HUES48 (cell line): Measurements from ENCODE around the gene LNPEP.
A peak's percentile ranks its signal among the peaks of the same experiment; 100 is the strongest.
"Not testable (repeated sequence)": the region's sequence is repeated elsewhere in the genome, so short reads cannot be mapped to it uniquely, and the experiment has no call there.

Experiments used
- H3K27ac ChIP-seq: one replicate; pipeline ENCODE4 v1.7.0; 2013; ENCODE audit warnings: low read depth, low read length, inconsistent platforms
- H3K27me3 ChIP-seq: 2 replicates; pipeline ENCODE4 v1.6.1; 2013; ENCODE audit warnings: mild to moderate bottlenecking, low read length; ENCODE audit not compliant: control insufficient read depth, insufficient read depth
- H3K36me3 ChIP-seq: 2 replicates; pipeline ENCODE4 v1.6.1; 2013; ENCODE audit warnings: low read length; ENCODE audit not compliant: control insufficient read depth, insufficient read depth
- H3K4me1 ChIP-seq: 2 replicates; pipeline ENCODE4 v1.6.1; 2013; ENCODE audit warnings: mild to moderate bottlenecking, low read length; ENCODE audit not compliant: control insufficient read depth, insufficient read depth
- H3K4me3 ChIP-seq: 2 replicates; pipeline ENCODE4 v1.5.1; 2013; ENCODE audit warnings: mild to moderate bottlenecking, low read depth, low read length
- H3K9ac ChIP-seq: 2 replicates; pipeline ENCODE4 v1.6.1; 2013; ENCODE audit warnings: mild to moderate bottlenecking, low read depth, low read length, moderate library complexity
- H3K9me3 ChIP-seq: 2 replicates; pipeline ENCODE4 v1.6.1; 2013; ENCODE audit warnings: low read length; ENCODE audit not compliant: control insufficient read depth, insufficient read depth

Gene LNPEP

DNA sequence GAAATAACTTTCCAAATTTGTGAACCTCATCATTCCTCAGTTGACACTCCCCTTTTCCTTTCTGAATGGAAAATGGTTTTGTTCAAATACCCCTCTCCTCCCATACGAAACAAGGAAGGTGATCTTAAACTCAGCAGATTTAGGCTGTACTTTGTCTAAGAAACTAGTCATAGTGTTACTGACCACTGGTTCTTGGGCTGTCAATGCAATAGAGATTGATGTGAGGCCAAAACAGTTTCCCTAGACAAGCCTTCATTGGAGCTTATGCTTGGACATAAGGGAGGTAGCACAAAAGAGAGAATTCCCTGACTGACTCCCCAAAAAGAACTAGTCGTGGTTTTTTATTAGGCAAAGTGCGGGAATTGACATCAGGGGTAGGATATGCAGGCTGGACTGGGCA is 5.3 kb upstream of the LNPEP start:
- peaks cover 9% of the 10 kb centered on the region for H3K4me1 ChIP-seq
- H3K27ac ChIP-seq, result no peak overlapping the region
- H3K9me3 ChIP-seq, result no peaks in the 10 kb centered on the region
- no peaks in the 10 kb centered on the region for H3K27me3 ChIP-seq
- H3K36me3 ChIP-seq, result no peaks in the 10 kb centered on the region
- H3K9ac ChIP-seq, result no peak overlapping the region
- no peak overlapping the region for H3K4me3 ChIP-seq

DNA sequence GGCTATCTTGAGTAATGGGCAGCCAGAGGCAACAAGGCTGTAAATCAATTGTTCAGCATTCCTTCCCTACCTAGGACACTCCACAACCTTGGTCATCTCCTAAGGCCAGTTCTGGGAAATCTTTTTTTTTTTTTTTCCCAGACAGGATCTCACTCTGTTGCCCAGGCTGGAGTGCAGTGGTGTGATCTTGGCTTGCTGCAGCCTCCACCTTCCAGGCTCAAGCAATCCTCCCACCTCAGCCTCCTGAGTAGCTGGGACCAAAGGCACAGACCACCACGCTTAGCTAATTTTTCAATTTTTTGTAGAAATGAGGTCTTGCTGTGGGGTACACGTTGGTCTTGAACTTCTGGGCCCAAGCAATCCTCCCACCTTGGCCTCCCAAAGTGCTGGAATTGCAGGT is 4.8 kb upstream of the LNPEP start:
- not testable (repeated sequence) for H3K9ac ChIP-seq, H3K27ac ChIP-seq, H3K4me1 ChIP-seq, H3K4me3 ChIP-seq, H3K9me3 ChIP-seq, H3K27me3 ChIP-seq, H3K36me3 ChIP-seq

DNA sequence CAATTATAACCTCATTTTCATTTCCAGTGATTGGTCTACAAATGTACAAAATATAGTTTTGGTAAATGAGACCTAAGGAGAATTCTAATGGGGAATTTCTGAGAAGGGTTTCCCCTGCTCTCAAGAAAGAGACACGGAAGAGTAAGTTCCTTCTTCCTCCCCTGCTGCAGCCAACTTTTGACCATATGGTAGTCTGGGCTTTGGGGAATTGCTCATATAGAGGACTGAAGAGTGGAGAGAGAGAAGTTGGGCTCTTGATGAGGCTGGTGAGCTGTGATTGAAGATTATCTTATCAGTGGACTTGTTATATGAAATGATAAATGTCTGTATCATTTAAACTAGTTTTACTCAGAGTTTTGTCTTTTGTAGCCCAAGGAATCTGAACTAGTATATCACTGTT is 4.3 kb upstream of the LNPEP start:
- H3K4me1 ChIP-seq, result peaks cover 9% of the 10 kb centered on the region
- no peaks in the 10 kb centered on the region for H3K36me3 ChIP-seq
- no peak overlapping the region for H3K9ac ChIP-seq
- no peaks in the 10 kb centered on the region for H3K9me3 ChIP-seq
- H3K27ac ChIP-seq, result no peak overlapping the region
- H3K27me3 ChIP-seq, result peaks cover 2% of the 10 kb centered on the region
- no peak overlapping the region for H3K4me3 ChIP-seq

DNA sequence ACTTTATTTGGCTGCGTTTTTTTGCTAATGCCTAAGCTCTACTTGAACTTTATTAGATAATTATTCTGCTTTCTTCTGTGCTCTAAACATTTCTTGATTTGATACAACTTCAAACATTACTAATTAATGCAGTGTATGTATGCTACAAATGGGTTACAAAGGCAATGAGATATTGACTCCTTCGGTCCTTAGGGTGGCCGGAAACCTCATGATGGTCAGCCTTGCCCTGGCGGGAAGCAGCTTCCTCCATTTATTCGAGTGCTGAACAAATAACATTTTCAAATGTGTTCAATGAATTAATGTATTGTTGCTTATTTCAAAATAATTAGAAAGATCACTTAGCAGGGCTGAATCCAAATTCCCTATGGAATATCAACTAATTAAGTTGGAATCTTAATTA is 3.9 kb upstream of the LNPEP start:
- no peak overlapping the region for H3K9ac ChIP-seq
- H3K27ac ChIP-seq, result no peak overlapping the region

DNA sequence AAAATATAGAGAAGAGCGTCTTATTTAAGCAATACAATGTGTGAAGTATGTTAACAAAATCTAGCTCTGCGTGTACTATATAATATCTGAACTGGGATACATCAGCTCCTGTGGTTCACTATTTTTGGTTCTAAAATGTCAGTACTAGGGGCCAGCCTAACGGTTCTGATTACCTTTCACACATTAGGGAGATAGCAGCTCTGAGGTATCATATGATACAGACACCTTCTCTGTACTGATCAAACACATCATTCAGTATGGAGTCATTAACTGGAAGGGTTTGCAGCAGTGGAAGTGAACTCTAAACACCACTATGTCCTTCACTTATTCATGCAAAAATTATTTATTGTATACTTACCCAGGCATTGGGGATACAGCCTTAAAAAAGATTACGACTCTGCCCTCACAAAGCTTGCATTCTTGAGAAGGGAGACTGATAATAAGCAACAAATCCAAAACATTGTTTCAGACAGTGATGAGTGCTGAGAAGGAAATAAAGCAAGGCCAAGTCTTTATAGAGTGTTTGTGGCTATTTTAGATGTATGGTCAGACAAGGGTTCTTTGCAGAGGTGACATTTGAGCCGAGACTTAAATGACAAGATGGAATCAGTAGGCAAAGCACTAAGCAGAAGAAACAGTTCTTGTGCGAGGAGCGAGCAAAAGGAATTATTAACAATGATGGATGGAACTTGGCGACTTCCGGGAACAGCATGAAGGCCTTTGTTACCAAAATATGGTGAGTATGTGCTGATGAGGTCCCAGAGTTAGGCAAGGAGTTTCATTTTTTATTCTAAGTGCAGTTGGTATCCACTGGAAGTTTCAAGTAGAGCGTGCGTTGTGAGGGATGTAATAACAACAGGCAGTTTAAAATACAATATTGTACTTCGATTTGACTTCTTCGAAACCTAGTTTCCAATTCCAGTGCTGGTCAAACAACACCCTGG is 1.8 kb upstream of the LNPEP start:
- peak overlapping the region; percentile 82 for H3K9ac ChIP-seq
- peak overlapping the region; percentile 82 for H3K27ac ChIP-seq

More for the DNA sequence above, 3.9 kb upstream of the LNPEP start:
- Histone ChIP-seq H3K27me3 (peaks cover 6% of the 10 kb centered on the region), H3K36me3 (no peaks in the 10 kb centered on the region), H3K4me3 (no peak overlapping the region), H3K4me1 (peaks cover 12% of the 10 kb centered on the region), H3K9me3 (no peaks in the 10 kb centered on the region)

DNA sequence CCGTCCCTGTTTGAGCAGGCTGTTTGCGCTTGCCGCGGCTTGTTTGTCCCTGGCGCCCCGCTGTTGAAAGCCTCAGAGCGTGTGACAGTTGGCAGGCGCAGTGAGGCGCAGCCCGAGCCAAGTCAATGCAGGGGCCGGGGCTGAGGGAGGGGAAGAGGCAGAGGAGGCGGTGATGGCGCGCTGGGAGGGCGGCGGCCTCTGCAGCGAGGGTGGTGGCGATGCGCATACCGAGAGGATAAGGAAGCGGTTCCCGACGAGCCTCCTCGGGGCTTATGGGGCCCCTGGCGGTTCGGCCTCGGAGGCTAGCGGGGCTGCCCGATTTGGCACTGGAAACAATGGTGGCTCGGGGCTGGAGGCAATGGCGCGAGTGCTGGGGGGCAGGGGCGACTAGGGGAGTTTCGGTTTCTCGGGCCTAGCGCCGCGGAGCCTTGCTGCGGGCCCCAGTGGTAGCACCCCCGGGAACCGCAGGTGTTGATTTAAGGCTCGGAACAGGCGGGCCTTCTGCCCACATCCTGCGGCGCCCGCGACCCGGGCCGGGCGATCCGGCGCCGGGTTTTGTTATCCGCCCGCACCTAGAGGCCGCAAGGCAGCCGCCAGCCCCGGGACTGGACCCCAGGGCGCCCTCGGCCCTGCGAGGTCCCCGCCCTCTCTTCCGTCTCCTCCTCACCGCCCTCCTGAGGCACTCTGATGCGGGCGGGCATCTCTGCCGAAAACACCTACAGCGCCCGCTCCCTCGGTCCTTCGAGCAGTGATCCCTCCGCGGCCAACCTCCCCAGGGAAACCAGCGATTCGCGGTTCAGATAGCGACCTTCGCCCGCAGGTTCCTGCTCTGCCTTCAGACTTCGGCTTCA is 947 bp upstream of the LNPEP start:
- Histone ChIP-seq H3K4me3 (peak overlapping the region; percentile 88), H3K9me3 (no peaks in the 10 kb centered on the region), H3K27ac (peak overlapping the region; percentile 82), H3K4me1 (peaks cover 15% of the 10 kb centered on the region), H3K36me3 (no peaks in the 10 kb centered on the region), H3K9ac (peak overlapping the region; percentile 82), H3K27me3 (peaks cover 17% of the 10 kb centered on the region)

More for the DNA sequence above, 1.8 kb upstream of the LNPEP start:
- Histone ChIP-seq H3K4me3 (peak overlapping the region; percentile 88), H3K27me3 (peaks cover 17% of the 10 kb centered on the region), H3K9me3 (no peaks in the 10 kb centered on the region), H3K4me1 (peaks cover 15% of the 10 kb centered on the region), H3K36me3 (no peaks in the 10 kb centered on the region)

DNA sequence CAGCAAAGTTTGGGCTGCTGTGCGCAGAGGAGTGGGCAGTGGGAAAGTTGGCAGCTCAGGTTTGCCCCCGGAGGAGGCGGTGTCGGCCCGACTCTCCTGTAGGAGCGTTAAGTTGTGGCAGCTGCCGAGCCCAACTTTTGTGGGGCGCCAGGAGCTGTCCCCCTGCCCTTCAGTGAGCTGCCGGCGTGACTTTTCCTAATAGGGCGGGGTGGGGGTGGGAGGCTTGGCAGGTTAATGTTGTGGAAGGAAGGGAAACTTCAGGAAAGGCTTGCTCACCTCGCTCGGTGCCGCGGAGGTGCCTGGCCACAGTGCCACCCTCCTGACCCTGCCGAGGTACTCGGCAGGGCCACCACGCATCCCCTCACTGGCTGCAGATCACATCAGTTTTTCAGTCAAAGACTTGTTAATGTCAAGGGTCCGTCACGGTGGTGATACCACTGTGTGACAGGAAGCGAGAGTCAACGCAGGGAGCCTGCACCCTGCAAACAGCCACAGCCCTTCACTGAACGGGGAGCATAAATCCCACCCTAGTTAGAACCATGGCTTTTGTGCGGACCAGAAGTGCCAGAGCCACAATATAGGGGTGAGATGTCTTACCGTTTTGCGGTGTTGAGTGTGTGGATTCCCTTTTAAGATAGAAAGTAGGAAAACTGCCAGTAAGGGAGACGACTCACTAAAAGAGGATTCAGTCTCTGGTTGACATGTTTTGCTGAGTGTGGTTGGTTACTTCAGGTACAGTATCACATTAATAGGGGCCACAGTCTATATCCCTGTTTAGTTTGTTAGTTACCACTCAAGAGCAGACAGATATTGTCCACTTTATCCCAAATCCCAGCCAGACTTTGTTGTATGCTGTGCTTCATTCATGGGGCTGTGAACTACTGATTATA is 796 bp downstream of the LNPEP start:
- Histone ChIP-seq H3K9ac (no peak overlapping the region), H3K36me3 (no peaks in the 10 kb centered on the region), H3K9me3 (no peaks in the 10 kb centered on the region), H3K27me3 (peaks cover 17% of the 10 kb centered on the region), H3K4me1 (peaks cover 15% of the 10 kb centered on the region), H3K27ac (no peak overlapping the region), H3K4me3 (peak overlapping the region; percentile 88)

DNA sequence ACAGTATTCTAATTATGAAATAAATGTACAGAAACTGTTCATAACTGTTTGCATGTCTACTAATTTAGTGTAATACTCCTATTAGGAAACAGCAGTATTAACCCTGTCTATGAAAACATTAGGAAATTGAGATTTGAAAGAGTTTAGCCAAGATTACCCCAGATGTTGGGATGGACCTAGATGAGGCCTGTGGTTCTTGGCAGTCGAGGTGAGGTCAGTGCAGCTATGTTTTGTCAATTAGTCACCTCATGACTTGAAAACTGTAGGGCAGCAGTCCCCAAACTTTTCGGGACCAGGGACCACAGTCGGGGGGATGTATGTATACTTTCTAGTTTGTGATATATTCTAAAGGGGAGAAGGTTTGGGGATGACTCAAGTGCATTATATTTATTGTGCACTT is 4.7 kb downstream of the LNPEP start:
- H3K27ac ChIP-seq, result no peak overlapping the region

DNA sequence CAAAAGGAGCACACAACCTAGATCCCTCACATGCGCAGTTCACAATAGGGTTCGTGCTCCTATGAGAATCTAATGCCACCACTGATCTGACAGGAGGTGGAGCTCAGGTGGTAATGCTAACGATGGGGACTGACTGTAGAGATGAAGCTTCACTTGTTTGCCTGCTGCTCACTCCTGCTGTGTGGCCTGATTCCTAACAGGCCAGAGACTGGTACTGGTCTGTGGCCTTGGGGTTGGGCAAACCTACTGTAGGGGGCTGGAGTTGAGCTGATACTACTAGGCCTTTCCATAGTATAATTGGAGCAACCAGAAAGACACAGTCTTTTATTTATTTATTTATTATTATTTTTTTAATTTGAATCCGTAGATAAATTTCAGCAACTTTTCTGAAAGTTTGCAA is 5.3 kb downstream of the LNPEP start:
- Histone ChIP-seq H3K9me3 (no peaks in the 10 kb centered on the region), H3K27me3 (peaks cover 17% of the 10 kb centered on the region), H3K9ac (no peak overlapping the region), H3K4me1 (peaks cover 5% of the 10 kb centered on the region; the same call in 1 of the 2 replicates), H3K27ac (no peak overlapping the region), H3K36me3 (no peaks in the 10 kb centered on the region), H3K4me3 (no peak overlapping the region)

More for the DNA sequence above, 4.7 kb downstream of the LNPEP start:
- H3K36me3 ChIP-seq, result no peaks in the 10 kb centered on the region
- no peak overlapping the region for H3K4me3 ChIP-seq
- H3K9me3 ChIP-seq, result no peaks in the 10 kb centered on the region
- H3K4me1 ChIP-seq, result peaks cover 5% of the 10 kb centered on the region; the same call in 1 of the 2 replicates
- no peak overlapping the region for H3K9ac ChIP-seq
- peaks cover 17% of the 10 kb centered on the region for H3K27me3 ChIP-seq

DNA sequence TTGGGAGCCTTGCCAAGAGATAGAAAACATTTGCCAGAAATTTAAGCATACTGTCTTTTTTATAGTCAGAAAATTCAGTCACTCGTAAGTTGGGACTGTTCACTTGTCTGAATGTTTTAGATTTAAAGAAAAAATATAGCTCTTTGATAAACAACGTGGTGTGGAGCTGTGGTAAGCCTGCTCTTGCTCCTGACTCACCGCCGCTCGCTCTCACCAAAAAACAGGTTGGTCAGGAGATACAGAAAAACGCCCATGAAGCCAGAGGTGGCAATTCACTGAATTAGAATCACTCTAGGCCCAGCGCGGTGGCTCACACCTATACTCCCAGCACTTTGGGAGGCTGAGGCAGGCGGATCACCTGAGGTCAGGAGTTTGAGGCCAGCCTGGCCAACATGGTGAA is 6.2 kb downstream of the LNPEP start:
- no peak overlapping the region for H3K9ac ChIP-seq
- H3K36me3 ChIP-seq, result no peaks in the 10 kb centered on the region
- H3K9me3 ChIP-seq, result no peaks in the 10 kb centered on the region
- peaks cover 11% of the 10 kb centered on the region for H3K27me3 ChIP-seq
- H3K4me1 ChIP-seq, result peaks cover 2% of the 10 kb centered on the region; the same call in 1 of the 2 replicates
- H3K4me3 ChIP-seq, result no peak overlapping the region
- H3K27ac ChIP-seq, result no peak overlapping the region
